ENCODE results near the gene SPP1. TPM values are rescaled to one million over a fixed set of nuclear protein-coding genes. Genes with fewer than 3 reads are reported as not detected.
A peak's percentile ranks its signal among the peaks of the same experiment; 100 is the strongest.

Gene SPP1
- total RNA-seq, 1 experiment from 2014 or later: not detected

DNA sequence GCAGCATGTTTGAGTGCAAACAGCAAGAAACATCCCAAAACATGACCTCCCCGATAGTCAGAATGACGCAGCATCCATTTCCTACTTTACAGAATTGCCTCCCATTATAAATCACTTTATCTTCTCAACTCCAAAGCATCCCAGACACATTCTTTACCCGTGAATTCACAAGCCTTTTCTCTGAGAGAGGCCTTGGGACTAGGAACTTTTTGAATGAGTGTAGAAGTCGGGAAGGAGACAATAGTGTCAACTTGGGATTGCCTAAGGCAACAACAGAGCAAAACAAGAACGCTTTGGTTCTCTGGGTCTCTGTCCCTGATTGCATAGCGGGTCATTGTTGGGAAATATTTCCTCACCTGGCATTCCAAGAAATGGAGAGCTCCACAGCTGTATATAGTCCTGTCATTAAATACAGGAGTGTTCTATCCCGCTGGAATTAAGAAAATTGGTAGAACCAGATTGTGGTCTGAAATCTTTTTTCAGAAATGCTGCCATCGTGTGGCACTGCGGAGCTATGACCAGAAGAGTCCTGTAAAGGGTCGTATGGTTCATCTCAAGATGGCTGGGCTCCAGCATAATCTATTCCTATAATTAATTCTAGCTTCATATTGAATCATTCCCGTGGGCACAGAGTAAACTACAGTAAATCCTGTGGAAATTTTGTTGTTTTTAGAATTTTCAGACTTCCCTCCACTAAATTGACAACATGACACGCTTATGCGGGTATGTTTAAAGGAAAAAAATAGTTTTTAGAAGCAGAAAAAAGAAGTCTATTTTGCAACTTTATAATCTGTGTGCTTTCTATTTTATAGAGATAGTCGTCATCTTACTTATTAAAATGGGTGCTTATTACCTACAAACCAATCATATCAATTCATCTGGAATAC is 2.0 kb upstream of the SPP1 start:
- no peaks in the 10 kb centered on the region for H3K79me2 ChIP-seq (ENCODE audit: low read length)
- ChIA-PET CTCF (interaction anchor here (1.0 kb wide), 2 partner anchors 121 to 125 kb away, joined by 4 to 6 read pairs; no protein-coding TSS in a partner anchor), POLR2A (ENCODE audit: unreplicated experiment) (no interaction called here)
- H2AFZ ChIP-seq (ENCODE audit: low read length): peak overlapping the region; percentile 69
- no peaks in the 10 kb centered on the region for H3F3A ChIP-seq (ENCODE audit: low read length, unreplicated experiment)
- peak; percentile 70 for DNase-seq
- no peaks in the 10 kb centered on the region for H4K20me1 ChIP-seq (ENCODE audit: low read length)
- no TSS peak for BruUV-seq (replicated peaks)
- no peak overlapping the region for H3K4me3 ChIP-seq (ENCODE audit: low read length)
- H3K27me3 ChIP-seq (ENCODE audit: low read length): no peaks in the 10 kb centered on the region
- intact Hi-C loops (cut with micrococcal nuclease): loop anchor here (1.0 to 10.0 kb wide), 3 partner anchors 120 to 299 kb away; no protein-coding TSS in a partner anchor
- no peak overlapping the region for H3K9ac ChIP-seq (ENCODE audit: low read length)
- H3K9me3 ChIP-seq (ENCODE audit: low read length): no peaks in the 10 kb centered on the region
- H3K4me2 ChIP-seq (ENCODE audit: low read length): peak overlapping the region; percentile 46
- H3K9me2 ChIP-seq (replicated peaks; ENCODE audit: low read length): no peaks in the 10 kb centered on the region
- peak; percentile 60; the same call in 1 of the 2 replicates for ATAC-seq
- H3K4me1 ChIP-seq (ENCODE audit: insufficient read depth, low read length): peaks cover 14% of the 10 kb centered on the region; the same call in 1 of the 2 replicates
- no peak overlapping the region for H3K27ac ChIP-seq (ENCODE audit: low read length)
- H3K36me3 ChIP-seq (ENCODE audit: low read depth, low read length): no peaks in the 10 kb centered on the region; the same call in 1 of the 2 replicates
- TF ChIP-seq EZH2phosphoT487 (IDR thresholded peaks at IDR 0.05; ENCODE audit: borderline replicate concordance, low read length): no peak
- TF ChIP-seq, protein P1, sequence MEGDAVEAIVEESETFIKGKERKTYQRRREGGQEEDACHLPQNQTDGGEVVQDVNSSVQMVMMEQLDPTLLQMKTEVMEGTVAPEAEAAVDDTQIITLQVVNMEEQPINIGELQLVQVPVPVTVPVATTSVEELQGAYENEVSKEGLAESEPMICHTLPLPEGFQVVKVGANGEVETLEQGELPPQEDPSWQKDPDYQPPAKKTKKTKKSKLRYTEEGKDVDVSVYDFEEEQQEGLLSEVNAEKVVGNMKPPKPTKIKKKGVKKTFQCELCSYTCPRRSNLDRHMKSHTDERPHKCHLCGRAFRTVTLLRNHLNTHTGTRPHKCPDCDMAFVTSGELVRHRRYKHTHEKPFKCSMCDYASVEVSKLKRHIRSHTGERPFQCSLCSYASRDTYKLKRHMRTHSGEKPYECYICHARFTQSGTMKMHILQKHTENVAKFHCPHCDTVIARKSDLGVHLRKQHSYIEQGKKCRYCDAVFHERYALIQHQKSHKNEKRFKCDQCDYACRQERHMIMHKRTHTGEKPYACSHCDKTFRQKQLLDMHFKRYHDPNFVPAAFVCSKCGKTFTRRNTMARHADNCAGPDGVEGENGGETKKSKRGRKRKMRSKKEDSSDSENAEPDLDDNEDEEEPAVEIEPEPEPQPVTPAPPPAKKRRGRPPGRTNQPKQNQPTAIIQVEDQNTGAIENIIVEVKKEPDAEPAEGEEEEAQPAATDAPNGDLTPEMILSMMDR (conservative IDR thresholded peaks at IDR 0.05; ENCODE audit: low read depth, low read length): peak; percentile 74

DNA sequence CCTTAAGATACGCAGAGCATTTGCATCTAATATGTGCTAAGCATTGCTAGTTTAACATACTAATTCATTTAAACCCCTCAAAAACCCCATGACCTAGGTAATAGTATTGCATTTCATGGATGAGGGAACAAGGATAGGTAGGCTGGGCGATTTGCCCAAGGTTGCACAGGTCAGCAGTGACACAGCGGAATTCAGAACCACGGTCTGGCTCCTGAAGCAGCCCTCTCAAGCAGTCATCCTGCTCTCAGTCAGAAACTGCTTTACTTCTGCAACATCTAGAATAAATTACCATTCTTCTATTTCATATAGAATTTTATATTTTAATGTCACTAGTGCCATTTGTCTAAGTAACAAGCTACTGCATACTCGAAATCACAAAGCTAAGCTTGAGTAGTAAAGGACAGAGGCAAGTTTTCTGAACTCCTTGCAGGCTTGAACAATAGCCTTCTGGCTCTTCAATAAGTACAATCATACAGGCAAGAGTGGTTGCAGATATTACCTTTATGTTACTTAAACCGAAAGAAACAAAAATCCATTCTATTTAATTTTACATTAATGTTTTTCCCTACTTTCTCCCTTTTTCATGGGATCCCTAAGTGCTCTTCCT is 555 bp upstream of the SPP1 start:
- ChIA-PET CTCF (no interaction called here), POLR2A (ENCODE audit: unreplicated experiment) (no interaction called here)
- ATAC-seq: no peak
- BruUV-seq (replicated peaks): no TSS peak
- Histone ChIP-seq H3K4me1 (ENCODE audit: insufficient read depth, low read length) (peaks cover 14% of the 10 kb centered on the region; the same call in 1 of the 2 replicates), H3K4me2 (ENCODE audit: low read length) (no peak overlapping the region), H3K36me3 (ENCODE audit: low read depth, low read length) (no peaks in the 10 kb centered on the region; the same call in 1 of the 2 replicates), H2AFZ (ENCODE audit: low read length) (no peak overlapping the region), H3K4me3 (ENCODE audit: low read length) (no peak overlapping the region), H3K9me3 (ENCODE audit: low read length) (no peaks in the 10 kb centered on the region), H3K27ac (ENCODE audit: low read length) (no peak overlapping the region), H4K20me1 (ENCODE audit: low read length) (no peaks in the 10 kb centered on the region), H3K9me2 (replicated peaks; ENCODE audit: low read length) (no peaks in the 10 kb centered on the region), H3K9ac (ENCODE audit: low read length) (no peak overlapping the region), H3F3A (ENCODE audit: low read length, unreplicated experiment) (no peaks in the 10 kb centered on the region), H3K27me3 (ENCODE audit: low read length) (no peaks in the 10 kb centered on the region), H3K79me2 (ENCODE audit: low read length) (no peaks in the 10 kb centered on the region)
- TF ChIP-seq EZH2 (IDR thresholded peaks at IDR 0.05; ENCODE audit: low read length, unreplicated experiment): no peak
- no peak for TF ChIP-seq EZH2phosphoT487 (IDR thresholded peaks at IDR 0.05; ENCODE audit: borderline replicate concordance, low read length)
- TF ChIP-seq, protein P1 (conservative IDR thresholded peaks at IDR 0.05; ENCODE audit: low read depth, low read length): no peak
- DNase-seq: peak; percentile 55
- intact Hi-C loops (cut with micrococcal nuclease): loop anchor here (5.0 to 10.0 kb wide), 2 partner anchors 237 to 300 kb away; no protein-coding TSS in a partner anchor
